Measurements from ENCODE around the gene SMARCC1. TPM values are rescaled to one million over a fixed set of nuclear protein-coding genes. Genes with fewer than 3 reads are reported as not detected.
"Not testable (repeated sequence)": the region's sequence is repeated elsewhere in the genome, so short reads cannot be mapped to it uniquely, and the experiment has no call there.

SMARCC1 gene
- total RNA-seq, 2 experiments from 2014 or later, result 106 to 113 TPM

- no peak for TF ChIP-seq CTCF (IDR thresholded peaks at IDR 0.05)
- POLR2A ChIA-PET, result interaction anchor here (0.6 kb wide), 1 partner anchor 10 kb away, joined by 3 read pairs; no protein-coding TSS in a partner anchor
- H3K9me3 Mint-ChIP-seq, result no peaks in the 10 kb centered on the region
These were observed 37.8 kb downstream of the SMARCC1 start for GRCh38 chr3:47743855-47744254.

GRCh38 chr3:47743352-47743751 lies 38.3 kb downstream of the SMARCC1 start:
- H3K4me1 Mint-ChIP-seq (ENCODE audit: low read depth), result peaks cover 14% of the 10 kb centered on the region
- H3K4me3 Mint-ChIP-seq; ATAC-seq; H3K27ac Mint-ChIP-seq; H3K27me3 Mint-ChIP-seq; H3K9me3 Mint-ChIP-seq; DNase-seq; intact Hi-C loops (cut with micrococcal nuclease); CTCF ChIA-PET: not testable (repeated sequence)
- POLR2A ChIA-PET, result interaction anchor here (0.6 kb wide), 1 partner anchor 10 kb away, joined by 3 read pairs; no protein-coding TSS in a partner anchor
- peaks cover 22% of the 10 kb centered on the region for H3K36me3 Mint-ChIP-seq (ENCODE audit: low read depth)

More at GRCh38 chr3:47743855-47744254, 37.8 kb downstream of the SMARCC1 start:
- intact Hi-C loops (cut with micrococcal nuclease), result no loop called here
- ATAC-seq (no peak), DNase-seq (no peak)
- Mint-ChIP-seq H3K27ac (no peak overlapping the region), H3K27me3 (no peaks in the 10 kb centered on the region), H3K4me1 (ENCODE audit: low read depth) (peaks cover 14% of the 10 kb centered on the region), H3K4me3 (no peak overlapping the region), H3K36me3 (ENCODE audit: low read depth) (peaks cover 22% of the 10 kb centered on the region)
- CTCF ChIA-PET, result no interaction called here

GRCh38 chr3:47741925-47742324 lies 39.8 kb downstream of the SMARCC1 start:
- TF ChIP-seq CTCF (IDR thresholded peaks at IDR 0.05), result no peak
- peaks cover 25% of the 10 kb centered on the region for H3K36me3 Mint-ChIP-seq (ENCODE audit: low read depth)
- ATAC-seq (no peak), DNase-seq (no peak)
- CTCF ChIA-PET, result no interaction called here
- H3K4me1 Mint-ChIP-seq (ENCODE audit: low read depth), result peaks cover 14% of the 10 kb centered on the region
- no peak overlapping the region for H3K4me3 Mint-ChIP-seq
- no peaks in the 10 kb centered on the region for H3K27me3 Mint-ChIP-seq
- POLR2A ChIA-PET, result no interaction called here
- intact Hi-C loops (cut with micrococcal nuclease), result no loop called here
- H3K9me3 Mint-ChIP-seq, result no peaks in the 10 kb centered on the region
- no peak overlapping the region for H3K27ac Mint-ChIP-seq

GRCh38 chr3:47732143-47732542 lies 49.5 kb downstream of the SMARCC1 start:
- CTCF ChIA-PET, result interaction anchor here (1.4 kb wide), 1 partner anchor 210 kb away, joined by 4 read pairs; no protein-coding TSS in a partner anchor
- H3K9me3 Mint-ChIP-seq, result no peaks in the 10 kb centered on the region
- POLR2A ChIA-PET, result no interaction called here
- no peak for DNase-seq
- TF ChIP-seq CTCF (IDR thresholded peaks at IDR 0.05), result no peak
- H3K4me1 Mint-ChIP-seq (ENCODE audit: low read depth), result peaks cover 6% of the 10 kb centered on the region
- intact Hi-C loops (cut with micrococcal nuclease), result no loop called here
- no peak for ATAC-seq
- no peaks in the 10 kb centered on the region for H3K27me3 Mint-ChIP-seq
- no peak overlapping the region for H3K27ac Mint-ChIP-seq
- peaks cover 42% of the 10 kb centered on the region for H3K36me3 Mint-ChIP-seq (ENCODE audit: low read depth)
- H3K4me3 Mint-ChIP-seq, result no peak overlapping the region

- Mint-ChIP-seq H3K9me3 (no peaks in the 10 kb centered on the region), H3K36me3 (ENCODE audit: low read depth) (peaks cover 43% of the 10 kb centered on the region)
- ATAC-seq, result no peak
These were observed 50.6 kb downstream of the SMARCC1 start for GRCh38 chr3:47731061-47731460.

More at GRCh38 chr3:47731061-47731460, 50.6 kb downstream of the SMARCC1 start:
- Mint-ChIP-seq H3K27me3 (no peaks in the 10 kb centered on the region), H3K4me3 (no peak overlapping the region), H3K4me1 (ENCODE audit: low read depth) (peaks cover 6% of the 10 kb centered on the region), H3K27ac (no peak overlapping the region)
- no peak for DNase-seq
- ChIA-PET CTCF (no interaction called here), POLR2A (interaction anchor here (0.7 kb wide), 1 partner anchor 10 kb away, joined by 4 read pairs; no protein-coding TSS in a partner anchor)
- TF ChIP-seq CTCF (IDR thresholded peaks at IDR 0.05), result no peak
- intact Hi-C loops (cut with micrococcal nuclease), result no loop called here
